ENCODE data around the gene MAP2K7.

DNA sequence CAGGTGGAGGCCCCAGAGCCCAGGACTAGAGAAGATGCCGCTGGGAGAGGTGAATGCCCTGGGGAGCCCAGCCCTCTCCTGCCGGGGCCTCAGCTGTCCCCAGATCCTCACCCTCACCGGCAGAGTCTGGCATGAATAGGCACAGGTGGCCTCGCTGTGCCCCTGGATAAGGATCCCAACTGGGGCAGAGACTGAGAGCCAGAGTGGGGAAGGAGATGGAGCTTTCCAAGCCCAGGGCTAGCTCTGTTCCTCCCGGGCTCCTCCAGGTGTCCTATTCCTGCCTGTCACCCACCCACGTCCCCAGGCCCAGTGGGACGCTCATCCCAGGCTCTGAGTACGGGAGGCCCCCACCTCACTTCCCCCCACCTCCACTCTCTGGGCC, 46.0 kb upstream of the MAP2K7 start:
- no peak for TF ChIP-seq CTCF (conservative IDR thresholded peaks at IDR 0.05)
- no peak for TF ChIP-seq ZFX (IDR thresholded peaks at IDR 0.05)
